HEK293T (cell line): Measurements from ENCODE around the gene VDR.

Experiments
- ARNT ChIP-seq: fragments of 450-650 bp; IDR thresholded peaks from 2 replicates; pipeline ENCODE4 v1.6.1; 2017; ENCODE audit warnings: mild to moderate bottlenecking
- BHLHE40 ChIP-seq: fragments of 450-650 bp; IDR thresholded peaks from 2 replicates; pipeline ENCODE4 v1.6.1; 2016; ENCODE audit warnings: mild to moderate bottlenecking, moderate library complexity, borderline replicate concordance
- FOXA1 ChIP-seq: fragments of 450-650 bp; IDR thresholded peaks from 2 replicates; pipeline ENCODE4 v1.6.1; 2016; ENCODE audit warnings: mild to moderate bottlenecking
- FOXK2 ChIP-seq: fragments of 450-650 bp; IDR thresholded peaks from 2 replicates; pipeline ENCODE4 v1.6.1; 2016; ENCODE audit warnings: mild to moderate bottlenecking
- SP1 ChIP-seq: fragments of 450-650 bp; IDR thresholded peaks from 2 replicates; pipeline ENCODE4 v1.6.1; 2017
- TF ChIP-seq, protein P1 (sequence below): fragments of 450-650 bp; IDR thresholded peaks from 2 replicates; pipeline ENCODE4 v1.6.1; 2016

DNA sequence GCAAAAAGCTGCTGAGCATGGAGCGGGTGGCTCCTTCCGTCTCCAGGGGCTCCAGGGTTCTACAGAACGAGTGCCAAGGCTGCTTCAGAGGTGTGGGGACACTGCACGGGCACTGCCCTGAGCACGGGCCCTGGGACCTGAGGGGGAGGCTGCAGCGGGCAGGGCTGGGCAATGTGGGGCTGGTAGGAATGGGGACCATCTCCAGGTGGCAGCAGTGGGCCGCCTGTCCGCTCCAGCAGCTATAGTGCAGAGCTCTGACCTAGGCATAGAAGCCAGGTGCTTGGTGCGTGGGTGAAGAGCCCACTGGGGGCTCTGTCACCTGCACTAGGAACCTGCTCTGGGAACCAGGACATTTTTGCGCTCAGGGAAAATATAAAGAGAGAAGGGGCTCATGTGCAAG lies 107.4 kb downstream of the VDR start:
- TF ChIP-seq BHLHE40 (no peak), SP1 (no peak), FOXK2 (no peak), FOXA1 (no peak), ARNT (no peak)
- TF ChIP-seq, protein P1, sequence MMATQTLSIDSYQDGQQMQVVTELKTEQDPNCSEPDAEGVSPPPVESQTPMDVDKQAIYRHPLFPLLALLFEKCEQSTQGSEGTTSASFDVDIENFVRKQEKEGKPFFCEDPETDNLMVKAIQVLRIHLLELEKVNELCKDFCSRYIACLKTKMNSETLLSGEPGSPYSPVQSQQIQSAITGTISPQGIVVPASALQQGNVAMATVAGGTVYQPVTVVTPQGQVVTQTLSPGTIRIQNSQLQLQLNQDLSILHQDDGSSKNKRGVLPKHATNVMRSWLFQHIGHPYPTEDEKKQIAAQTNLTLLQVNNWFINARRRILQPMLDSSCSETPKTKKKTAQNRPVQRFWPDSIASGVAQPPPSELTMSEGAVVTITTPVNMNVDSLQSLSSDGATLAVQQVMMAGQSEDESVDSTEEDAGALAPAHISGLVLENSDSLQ: no peak
